Measurements from ENCODE around the gene KRTAP12-4. TPM values are rescaled to one million over a fixed set of nuclear protein-coding genes. Genes with fewer than 3 reads are reported as not detected.

Gene KRTAP12-4
- total and polyA plus RNA-seq, 2 donors (not counting 3 experiments of a cell fraction or from before 2014, with no cell fraction given) = not detected

DNA sequence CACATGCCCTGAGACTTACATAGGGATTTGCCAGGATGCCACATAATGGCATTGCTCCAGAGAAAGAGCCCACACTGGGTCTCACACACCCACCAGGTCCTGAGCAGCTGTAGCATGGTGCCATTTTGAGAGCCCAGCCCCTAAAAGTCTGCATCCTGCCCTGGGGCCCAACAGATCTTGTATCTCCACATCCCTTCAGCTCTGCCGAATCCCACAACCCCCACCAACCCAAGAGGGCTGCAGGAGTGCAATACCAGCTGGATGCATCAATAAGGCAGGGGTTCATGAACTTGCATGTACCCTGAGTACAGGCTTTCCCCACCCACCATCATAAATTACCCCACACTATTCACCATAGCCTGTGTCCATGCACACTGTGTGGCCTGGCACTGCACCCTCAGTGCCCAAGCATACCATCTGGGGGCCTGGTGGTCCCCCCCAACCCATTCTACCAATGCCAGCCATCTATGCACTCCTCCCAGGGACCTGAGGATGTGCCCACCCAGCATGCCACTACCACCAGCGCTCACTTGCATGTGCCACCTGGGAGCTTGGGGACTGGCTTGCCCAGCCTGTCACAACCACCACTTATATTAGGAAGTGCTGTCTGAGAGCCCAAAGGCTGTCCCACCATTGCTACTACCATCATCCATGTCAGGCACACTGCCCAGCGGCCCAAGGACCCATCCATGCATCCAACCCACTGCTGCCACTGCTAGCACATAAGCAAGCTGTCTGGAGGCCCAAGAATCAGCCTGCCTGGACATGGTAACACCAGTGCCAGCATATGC is 16.4 kb upstream of the KRTAP12-4 start:
- no peak overlapping the region for H2AFZ ChIP-seq (ENCODE audit: low read depth, low read length)
- H3K4me3 ChIP-seq (replicated peaks in 1 of 3; ENCODE audit: insufficient read depth in 1 of 3, low read depth in 1 of 3, low read length in 3 of 3) = no peak overlapping the region
- FAIRE-seq (no peak), DNase-seq (ENCODE audit: low read depth, low spot score) (no peak)
- no TSS peak for BruUV-seq (replicated peaks)
- TF ChIP-seq MAX (IDR thresholded peaks at IDR 0.05; ENCODE audit: insufficient read depth, insufficient read length) (no peak), FOS (IDR thresholded peaks at IDR 0.05; ENCODE audit: borderline replicate concordance, insufficient read depth, low read length) (no peak), GATA2 (IDR thresholded peaks at IDR 0.05; ENCODE audit: insufficient read depth, insufficient read length, low read depth, low read length) (no peak), MYC (IDR thresholded peaks at IDR 0.05; ENCODE audit: low read depth, low read length) (no peak), POLR2A (IDR thresholded peaks at IDR 0.05; ENCODE audit: low read depth, low read length) (no peak), EZH2 (IDR thresholded peaks at IDR 0.05; ENCODE audit: borderline replicate concordance, low read depth, low read length, severe bottlenecking) (no peak), JUN (IDR thresholded peaks at IDR 0.05; ENCODE audit: borderline replicate concordance, insufficient read depth, insufficient read length, low read depth) (no peak), POLR2AphosphoS5 (IDR thresholded peaks at IDR 0.05; ENCODE audit: insufficient read depth, low read depth, low read length) (no peak)
- TF ChIP-seq, protein P1, sequence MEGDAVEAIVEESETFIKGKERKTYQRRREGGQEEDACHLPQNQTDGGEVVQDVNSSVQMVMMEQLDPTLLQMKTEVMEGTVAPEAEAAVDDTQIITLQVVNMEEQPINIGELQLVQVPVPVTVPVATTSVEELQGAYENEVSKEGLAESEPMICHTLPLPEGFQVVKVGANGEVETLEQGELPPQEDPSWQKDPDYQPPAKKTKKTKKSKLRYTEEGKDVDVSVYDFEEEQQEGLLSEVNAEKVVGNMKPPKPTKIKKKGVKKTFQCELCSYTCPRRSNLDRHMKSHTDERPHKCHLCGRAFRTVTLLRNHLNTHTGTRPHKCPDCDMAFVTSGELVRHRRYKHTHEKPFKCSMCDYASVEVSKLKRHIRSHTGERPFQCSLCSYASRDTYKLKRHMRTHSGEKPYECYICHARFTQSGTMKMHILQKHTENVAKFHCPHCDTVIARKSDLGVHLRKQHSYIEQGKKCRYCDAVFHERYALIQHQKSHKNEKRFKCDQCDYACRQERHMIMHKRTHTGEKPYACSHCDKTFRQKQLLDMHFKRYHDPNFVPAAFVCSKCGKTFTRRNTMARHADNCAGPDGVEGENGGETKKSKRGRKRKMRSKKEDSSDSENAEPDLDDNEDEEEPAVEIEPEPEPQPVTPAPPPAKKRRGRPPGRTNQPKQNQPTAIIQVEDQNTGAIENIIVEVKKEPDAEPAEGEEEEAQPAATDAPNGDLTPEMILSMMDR (IDR thresholded peaks at IDR 0.05; ENCODE audit: extremely low read depth in 1 of 2, insufficient read depth in 1 of 2, low read depth in 1 of 2, low read length in 2 of 2) = no peak
- dilution Hi-C loops (cut with MboI; ENCODE audit: extremely low pct_ligation_motif_present, low sequenced_read_pairs) (no loop called here), intact Hi-C loops (cut with micrococcal nuclease) (no loop called here)
- no peaks in the 10 kb centered on the region for H3K9me1 ChIP-seq (replicated peaks; ENCODE audit: control insufficient read depth, extremely low read depth, insufficient read depth, low read length)
- H3K27me3 ChIP-seq (ENCODE audit: control insufficient read depth in 2 of 2, insufficient read depth in 2 of 2, low read length in 2 of 2) = peaks cover 0 to 4% of the 10 kb centered on the region in 2 experiments
- no peaks in the 10 kb centered on the region for H3K36me3 ChIP-seq (ENCODE audit: control insufficient read depth in 2 of 2, extremely low read depth in 1 of 2, insufficient read depth in 2 of 2, low read length in 2 of 2)
- H3K9ac ChIP-seq (replicated peaks; ENCODE audit: extremely low read depth, insufficient read depth, low read length) = no peak overlapping the region
- CTCF ChIA-PET = interaction anchor here (0.5 kb wide), 1 partner anchor 85 kb away, joined by 3 read pairs; no protein-coding TSS in a partner anchor
- H3K4me1 ChIP-seq (ENCODE audit: control insufficient read depth, extremely low read depth, insufficient read depth, low read length) = no peaks in the 10 kb centered on the region
- H3K79me2 ChIP-seq (ENCODE audit: control insufficient read depth, insufficient read depth, low read length) = no peaks in the 10 kb centered on the region
- no peaks in the 10 kb centered on the region for H3K9me3 ChIP-seq (replicated peaks; ENCODE audit: control insufficient read depth, insufficient read depth, low read length)
- no peak overlapping the region for H3K27ac ChIP-seq (ENCODE audit: insufficient read depth, low read depth, low read length)
- no peak overlapping the region for H3K4me2 ChIP-seq (ENCODE audit: insufficient read depth, low read length)
- POLR2A ChIA-PET = no interaction called here
- H4K20me1 ChIP-seq (replicated peaks; ENCODE audit: control insufficient read depth, extremely low read depth, insufficient read depth, low read length) = no peaks in the 10 kb centered on the region
